Measurements from ENCODE around the gene DRG2.

DRG2 gene

DNA sequence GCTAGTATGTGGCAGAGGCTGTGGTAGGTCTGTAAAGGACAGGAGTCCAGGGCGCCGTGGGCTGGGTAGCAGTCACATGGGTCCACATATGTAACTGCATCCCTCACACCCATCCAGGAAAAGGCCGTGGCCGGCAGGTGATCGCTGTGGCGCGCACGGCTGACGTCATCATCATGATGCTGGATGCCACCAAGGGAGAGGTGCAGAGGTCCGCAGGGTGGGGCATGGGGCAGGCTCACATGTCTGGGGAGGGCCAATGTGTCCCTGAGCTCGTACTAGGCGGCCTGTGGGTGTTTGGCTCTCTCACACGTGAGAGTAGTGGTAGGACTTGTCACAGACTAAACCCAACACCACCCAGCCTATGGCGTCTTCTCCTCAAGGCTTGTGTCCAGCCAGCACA lies 11.8 kb downstream of the DRG2 start:
- no peak for TF ChIP-seq ZFX (IDR thresholded peaks at IDR 0.05; ENCODE audit: borderline replicate concordance)
- TF ChIP-seq, protein P1, sequence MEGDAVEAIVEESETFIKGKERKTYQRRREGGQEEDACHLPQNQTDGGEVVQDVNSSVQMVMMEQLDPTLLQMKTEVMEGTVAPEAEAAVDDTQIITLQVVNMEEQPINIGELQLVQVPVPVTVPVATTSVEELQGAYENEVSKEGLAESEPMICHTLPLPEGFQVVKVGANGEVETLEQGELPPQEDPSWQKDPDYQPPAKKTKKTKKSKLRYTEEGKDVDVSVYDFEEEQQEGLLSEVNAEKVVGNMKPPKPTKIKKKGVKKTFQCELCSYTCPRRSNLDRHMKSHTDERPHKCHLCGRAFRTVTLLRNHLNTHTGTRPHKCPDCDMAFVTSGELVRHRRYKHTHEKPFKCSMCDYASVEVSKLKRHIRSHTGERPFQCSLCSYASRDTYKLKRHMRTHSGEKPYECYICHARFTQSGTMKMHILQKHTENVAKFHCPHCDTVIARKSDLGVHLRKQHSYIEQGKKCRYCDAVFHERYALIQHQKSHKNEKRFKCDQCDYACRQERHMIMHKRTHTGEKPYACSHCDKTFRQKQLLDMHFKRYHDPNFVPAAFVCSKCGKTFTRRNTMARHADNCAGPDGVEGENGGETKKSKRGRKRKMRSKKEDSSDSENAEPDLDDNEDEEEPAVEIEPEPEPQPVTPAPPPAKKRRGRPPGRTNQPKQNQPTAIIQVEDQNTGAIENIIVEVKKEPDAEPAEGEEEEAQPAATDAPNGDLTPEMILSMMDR (IDR thresholded peaks at IDR 0.05): no peak
- H3K27ac ChIP-seq: no peak overlapping the region

DNA sequence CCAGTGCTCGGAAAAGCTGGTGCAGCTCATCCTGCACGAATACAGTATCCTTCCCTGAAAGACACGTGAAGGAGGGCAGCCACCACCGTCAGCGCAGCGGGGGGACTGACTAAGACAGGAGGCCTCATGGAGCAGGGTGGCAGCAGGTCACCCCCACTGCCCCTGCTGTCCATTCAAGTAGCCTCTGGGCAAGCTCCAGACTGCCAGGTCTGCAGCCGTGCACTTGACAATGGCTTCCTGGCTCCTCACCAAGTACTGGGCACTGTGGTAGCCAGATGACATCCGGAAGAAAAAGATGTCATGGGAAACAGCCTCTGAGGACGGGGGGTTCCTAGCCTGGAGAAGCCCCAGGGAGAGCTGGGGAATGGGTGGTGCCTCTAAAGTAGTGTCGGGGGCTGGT lies 12.9 kb downstream of the DRG2 start:
- H3K27ac ChIP-seq: no peak overlapping the region
- TF ChIP-seq ZFX (IDR thresholded peaks at IDR 0.05; ENCODE audit: borderline replicate concordance): no peak
- TF ChIP-seq, protein P1 (IDR thresholded peaks at IDR 0.05): no peak

DNA sequence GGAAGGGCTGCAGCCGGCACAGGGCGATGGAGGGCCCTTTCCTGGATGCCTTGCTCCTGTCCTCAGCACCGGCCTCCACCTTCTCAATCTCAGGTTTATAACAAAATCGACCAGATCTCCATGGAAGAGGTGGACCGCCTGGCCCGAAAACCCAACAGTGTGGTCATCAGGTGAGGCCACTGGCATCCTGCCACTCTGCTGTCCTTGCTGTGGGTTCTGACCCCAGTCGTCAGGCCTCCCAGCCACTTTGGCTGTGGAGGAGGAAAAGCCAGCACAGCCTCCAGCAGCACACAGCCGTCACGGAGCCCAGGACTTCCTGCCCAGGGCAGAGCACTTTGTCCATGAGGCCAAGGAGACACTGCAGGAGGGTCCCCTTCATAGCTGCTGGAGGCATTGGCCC lies 14.1 kb downstream of the DRG2 start:
- TF ChIP-seq, protein P1 (IDR thresholded peaks at IDR 0.05): no peak
- TF ChIP-seq ZFX (IDR thresholded peaks at IDR 0.05; ENCODE audit: borderline replicate concordance): no peak
- no peak overlapping the region for H3K27ac ChIP-seq

DNA sequence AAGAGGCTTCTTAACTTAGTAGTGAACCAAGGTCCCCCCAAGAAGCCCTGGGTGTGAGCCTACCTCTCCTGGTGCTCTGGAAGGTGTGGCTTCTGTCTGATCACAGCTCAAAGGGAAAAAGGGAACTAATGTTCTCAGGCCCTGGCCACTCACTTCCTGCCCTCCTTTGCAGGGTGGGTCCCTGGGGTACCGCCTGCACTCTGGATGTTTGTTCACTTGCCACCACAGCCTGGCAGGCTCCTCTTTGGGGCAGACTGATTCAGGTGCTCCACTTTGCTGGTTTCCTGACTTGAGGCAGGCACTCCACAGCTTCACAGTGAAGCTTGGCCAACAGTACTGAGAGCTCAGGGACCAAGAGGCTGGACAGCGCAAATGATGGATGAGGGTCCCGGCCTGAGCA lies 14.9 kb downstream of the DRG2 start:
- TF ChIP-seq, protein P1 (IDR thresholded peaks at IDR 0.05): no peak
- no peak for TF ChIP-seq ZFX (IDR thresholded peaks at IDR 0.05; ENCODE audit: borderline replicate concordance)
- no peak overlapping the region for H3K27ac ChIP-seq

DNA sequence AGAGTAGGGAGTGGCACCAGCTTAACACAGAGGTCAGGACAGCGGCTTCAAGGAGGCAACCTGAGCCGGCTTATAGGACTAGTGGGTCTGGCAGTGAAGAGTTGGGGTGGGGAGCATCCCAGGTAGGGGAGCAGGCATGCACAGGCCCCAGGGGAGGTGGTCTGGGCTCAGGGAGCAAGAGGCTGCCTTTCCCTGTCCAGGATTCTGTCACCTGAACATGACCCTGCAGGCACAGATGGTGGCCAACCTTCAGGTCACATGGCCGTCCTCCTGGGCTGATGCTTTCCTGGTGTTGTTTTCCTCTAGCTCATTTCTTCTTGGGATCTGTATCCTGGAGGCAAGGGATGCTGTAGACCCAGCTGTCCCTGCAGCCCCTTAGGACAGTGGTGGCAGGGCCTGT lies 17.3 kb downstream of the DRG2 start:
- no peak overlapping the region for H3K27ac ChIP-seq
- TF ChIP-seq, protein P1 (IDR thresholded peaks at IDR 0.05): no peak
- no peak for TF ChIP-seq ZFX (IDR thresholded peaks at IDR 0.05; ENCODE audit: borderline replicate concordance)

DNA sequence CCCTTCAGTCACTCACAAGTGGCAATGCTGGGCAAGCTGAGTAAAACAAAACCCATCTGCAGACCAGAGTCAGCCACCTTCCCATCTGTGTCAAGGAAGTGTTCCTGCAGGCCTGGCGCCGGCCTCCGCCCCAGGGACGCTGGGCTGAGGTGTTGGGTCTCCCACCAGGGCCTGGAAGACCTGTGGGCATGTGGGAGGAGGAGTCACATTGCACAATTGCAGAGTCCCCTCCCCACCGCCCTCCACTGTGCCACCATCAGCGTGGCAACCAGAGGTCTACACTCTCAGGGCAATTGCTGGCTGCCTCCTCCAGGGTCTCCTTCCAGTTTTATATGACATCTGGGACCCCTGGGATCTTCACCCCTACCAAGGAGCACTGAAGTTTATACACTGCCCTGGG lies 17.8 kb downstream of the DRG2 start:
- TF ChIP-seq ZFX (IDR thresholded peaks at IDR 0.05; ENCODE audit: borderline replicate concordance): no peak
- TF ChIP-seq, protein P1 (IDR thresholded peaks at IDR 0.05): no peak
- no peak overlapping the region for H3K27ac ChIP-seq

DNA sequence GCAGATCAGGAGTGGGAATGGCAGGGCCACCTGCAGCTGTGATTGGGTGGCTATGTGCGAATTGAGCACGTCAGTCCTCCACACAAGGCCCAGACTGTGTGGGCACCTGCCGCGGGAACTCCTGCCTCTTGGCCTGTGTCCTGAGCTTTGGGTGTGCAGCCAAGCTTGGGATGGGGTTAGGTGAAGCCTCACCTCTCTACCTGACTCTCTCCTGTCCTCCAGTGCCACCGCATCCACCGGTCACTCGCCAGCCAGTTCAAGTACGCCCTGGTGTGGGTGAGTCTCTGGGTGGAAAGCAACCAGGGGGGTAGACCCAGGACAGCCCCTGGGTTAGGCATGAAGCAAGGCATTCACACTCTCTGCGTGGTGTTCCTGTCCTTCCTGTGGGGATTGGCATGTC lies 18.5 kb downstream of the DRG2 start:
- no peak for TF ChIP-seq ZFX (IDR thresholded peaks at IDR 0.05; ENCODE audit: borderline replicate concordance)
- TF ChIP-seq, protein P1 (IDR thresholded peaks at IDR 0.05): no peak
- no peak overlapping the region for H3K27ac ChIP-seq

Measured in 22Rv1 (cell line).